Left hindlimb (tissue), 1 donor: ENCODE data around the gene EEF1AKMT4.
A peak's percentile ranks its signal among the peaks of the same experiment; 100 is the strongest.

Experiments
- DNase-seq: peaks from one replicate; pipeline ENCODE4 v3.0.0-alpha.2; 2018

Gene EEF1AKMT4

DNA sequence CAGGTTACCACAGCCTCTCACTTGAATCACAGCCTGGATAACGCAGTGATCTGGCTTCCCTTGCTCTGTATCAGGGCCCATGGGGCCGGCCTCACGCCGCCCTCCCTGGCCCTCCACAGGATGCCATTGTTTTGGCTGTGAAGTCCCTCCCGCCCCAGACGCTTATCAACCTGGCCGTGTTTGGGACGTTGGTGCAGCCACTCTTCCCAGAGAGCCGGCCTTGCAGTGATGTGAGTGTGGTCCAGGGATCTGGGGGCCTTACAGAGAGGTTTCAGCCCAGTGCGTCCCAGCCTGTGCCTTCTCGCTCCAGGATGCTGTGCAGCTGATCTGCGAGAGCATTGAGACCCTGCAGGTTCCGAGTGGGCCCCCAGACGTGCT lies 13.4 kb upstream of the EEF1AKMT4 start:
- DNase-seq: no peak

DNA sequence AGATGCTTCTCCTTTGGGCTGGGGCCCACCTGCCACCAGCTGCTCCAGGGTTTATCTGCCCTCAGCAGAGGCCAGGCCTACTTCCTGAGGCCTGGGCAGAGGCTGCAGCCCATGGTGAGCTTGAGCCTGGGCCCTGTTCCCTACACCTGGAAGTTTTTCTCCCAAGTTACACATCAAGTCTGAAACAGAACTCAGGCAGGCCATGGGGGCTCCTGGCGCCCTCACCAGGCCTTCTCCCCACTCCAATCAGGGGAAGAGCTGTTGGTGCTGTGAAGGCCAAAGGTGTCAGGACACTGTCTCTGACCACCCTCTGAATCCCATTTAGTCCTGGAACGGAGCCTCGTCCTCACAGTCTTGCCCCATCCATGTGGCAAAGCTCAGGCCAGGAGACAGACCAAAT lies 12.8 kb upstream of the EEF1AKMT4 start:
- no peak for DNase-seq

DNA sequence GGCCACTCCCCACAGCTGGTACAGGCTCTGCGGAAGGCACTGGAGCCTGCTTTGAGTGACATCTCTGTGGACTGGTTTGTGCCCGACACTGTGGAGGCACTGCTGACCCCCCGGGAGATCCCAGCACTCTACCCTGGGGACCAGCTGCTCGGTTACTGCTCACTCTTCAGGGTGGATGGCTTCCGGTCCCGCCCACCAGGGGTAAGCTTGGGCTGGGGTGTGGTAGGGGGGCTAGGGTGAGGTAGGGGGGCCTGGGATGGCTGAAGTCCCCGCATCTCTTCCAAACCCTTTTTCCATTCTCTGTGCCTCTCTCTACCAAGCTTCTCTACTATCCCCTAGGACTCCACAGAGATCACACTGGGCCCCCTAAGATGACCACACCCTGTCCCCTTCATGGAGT lies 12.3 kb upstream of the EEF1AKMT4 start:
- DNase-seq: no peak

DNA sequence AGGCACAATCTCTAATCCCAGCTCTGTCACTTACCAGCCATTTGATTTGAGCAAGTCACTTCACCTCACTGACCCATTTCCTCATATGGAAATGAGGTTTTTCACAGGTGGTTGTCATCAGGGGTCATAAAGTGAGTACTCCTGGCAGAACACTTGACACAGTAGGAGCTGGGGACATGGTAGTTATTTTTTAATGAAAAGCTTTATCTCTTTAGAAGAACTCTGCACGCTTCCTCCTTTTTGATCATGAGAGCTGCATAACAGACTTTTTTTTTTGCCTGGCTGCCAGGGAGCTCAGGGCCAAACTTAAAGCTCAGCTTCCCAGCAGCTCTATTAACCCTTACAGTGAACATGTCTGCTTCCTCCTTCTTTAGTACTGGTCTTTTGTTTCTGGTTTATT lies 11.7 kb upstream of the EEF1AKMT4 start:
- no peak for DNase-seq

DNA sequence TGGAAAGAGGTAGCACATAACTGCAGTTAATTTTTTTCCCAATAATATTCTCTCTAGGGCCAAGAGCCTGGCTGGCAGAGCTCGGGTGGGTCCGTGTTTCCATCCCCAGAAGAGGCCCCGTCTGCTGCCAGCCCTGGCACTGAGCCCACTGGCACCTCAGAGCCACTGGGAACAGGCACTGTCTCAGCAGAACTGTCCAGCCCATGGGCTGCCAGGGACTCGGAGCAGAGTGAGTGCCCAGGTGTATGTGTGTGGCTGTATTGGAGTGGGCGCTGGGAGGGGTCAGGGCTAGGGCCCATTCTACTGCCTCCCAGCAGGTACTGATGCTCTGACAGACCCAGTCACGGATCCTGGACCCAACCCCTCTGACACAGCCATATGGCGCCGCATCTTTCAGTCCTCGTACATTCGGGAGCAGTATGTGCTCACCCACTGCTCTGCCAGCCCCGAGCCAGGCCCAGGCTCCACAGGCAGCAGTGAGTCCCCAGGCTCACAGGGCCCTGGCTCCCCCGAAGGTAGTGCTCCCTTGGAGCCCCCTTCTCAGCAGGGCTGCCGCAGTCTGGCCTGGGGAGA lies 11.1 kb upstream of the EEF1AKMT4 start:
- DNase-seq: no peak

DNA sequence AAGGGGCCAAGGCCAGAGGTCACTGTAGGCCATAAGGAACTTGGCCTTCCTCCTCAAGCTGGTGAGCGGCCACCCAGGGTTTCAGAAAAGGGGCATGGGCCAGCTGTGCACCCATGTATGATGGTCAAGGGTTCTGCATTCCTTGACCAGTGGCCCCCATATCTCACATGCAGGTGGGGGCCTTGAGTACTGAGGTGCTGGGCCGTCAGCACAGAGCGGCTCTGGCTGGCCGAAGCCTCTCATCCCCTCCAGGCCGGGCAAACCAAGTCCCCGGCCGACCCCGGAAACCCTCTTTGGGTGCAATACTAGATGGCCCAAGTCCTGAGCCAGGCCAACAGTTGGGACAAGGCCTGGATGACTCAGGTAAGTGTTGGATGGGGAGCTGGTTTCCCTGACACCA lies 10.3 kb upstream of the EEF1AKMT4 start:
- DNase-seq: no peak

DNA sequence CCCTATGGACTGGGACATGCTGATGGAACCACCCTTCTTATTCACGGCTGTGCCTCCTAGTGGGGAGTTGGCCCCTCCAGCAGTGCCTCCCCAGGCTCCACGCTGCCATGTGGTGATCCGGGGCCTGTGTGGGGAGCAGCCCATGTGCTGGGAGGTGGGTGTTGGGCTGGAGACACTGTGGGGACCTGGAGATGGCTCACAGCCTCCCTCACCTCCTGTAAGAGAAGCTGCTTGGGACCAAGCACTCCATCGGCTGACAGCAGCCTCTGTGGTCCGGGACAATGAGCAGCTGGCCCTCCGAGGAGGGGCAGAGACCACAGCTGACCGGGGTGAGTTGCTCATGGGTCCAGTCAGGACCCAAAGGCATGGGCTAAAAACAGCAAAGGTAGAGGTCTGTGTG lies 9.8 kb upstream of the EEF1AKMT4 start:
- DNase-seq: no peak

DNA sequence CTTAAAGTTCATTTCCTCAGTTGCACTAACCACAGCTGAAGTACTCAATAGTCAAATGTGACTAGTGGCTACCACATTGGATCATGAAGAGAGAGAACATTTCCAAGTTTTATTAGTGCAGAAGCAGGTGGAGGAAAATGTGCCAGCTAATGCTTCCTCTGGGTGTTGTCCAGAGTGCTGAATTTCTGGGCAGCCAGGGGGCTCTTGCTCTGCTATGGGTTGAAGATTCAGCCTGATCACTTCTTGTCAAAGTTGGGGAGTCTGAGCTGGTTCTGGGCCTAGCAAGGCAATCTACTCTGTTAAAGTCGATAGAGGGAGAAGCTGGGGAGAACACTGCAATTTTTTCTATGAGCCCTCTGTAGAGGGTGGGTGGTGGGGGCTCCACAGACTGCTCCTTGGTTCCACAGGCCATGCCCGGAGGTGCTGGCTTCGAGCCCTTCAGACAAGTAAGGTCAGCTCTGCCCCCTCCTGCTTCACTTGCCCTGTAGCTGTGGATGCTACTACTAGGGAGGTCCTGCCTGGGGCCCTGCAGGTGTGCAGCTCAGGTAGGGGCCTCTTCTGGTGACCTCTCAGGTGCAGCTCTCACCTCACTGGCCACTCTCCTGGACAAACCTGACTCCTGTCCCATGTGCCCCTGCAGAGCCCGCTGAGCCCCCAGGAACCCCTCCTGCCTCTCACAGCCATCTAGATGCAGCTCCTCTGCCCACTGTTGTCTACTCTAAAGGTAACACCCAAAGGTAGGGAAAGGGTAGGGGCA lies 8.9 kb upstream of the EEF1AKMT4 start:
- no peak for DNase-seq

DNA sequence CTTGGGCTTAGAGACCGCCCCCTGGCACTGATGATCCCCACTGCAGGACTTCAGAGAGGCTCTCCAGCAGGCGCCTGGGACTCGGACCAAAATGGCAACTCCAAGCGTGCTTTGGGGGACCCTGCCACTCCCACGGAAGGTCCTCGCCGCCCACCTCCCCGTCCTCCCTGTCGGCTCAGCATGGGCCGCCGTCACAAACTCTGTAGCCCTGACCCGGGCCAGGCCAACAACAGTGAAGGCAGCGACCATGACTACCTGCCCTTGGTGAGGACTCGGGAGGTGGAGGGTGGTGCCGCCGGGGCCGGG lies 8.4 kb upstream of the EEF1AKMT4 start:
- no peak for DNase-seq

DNA sequence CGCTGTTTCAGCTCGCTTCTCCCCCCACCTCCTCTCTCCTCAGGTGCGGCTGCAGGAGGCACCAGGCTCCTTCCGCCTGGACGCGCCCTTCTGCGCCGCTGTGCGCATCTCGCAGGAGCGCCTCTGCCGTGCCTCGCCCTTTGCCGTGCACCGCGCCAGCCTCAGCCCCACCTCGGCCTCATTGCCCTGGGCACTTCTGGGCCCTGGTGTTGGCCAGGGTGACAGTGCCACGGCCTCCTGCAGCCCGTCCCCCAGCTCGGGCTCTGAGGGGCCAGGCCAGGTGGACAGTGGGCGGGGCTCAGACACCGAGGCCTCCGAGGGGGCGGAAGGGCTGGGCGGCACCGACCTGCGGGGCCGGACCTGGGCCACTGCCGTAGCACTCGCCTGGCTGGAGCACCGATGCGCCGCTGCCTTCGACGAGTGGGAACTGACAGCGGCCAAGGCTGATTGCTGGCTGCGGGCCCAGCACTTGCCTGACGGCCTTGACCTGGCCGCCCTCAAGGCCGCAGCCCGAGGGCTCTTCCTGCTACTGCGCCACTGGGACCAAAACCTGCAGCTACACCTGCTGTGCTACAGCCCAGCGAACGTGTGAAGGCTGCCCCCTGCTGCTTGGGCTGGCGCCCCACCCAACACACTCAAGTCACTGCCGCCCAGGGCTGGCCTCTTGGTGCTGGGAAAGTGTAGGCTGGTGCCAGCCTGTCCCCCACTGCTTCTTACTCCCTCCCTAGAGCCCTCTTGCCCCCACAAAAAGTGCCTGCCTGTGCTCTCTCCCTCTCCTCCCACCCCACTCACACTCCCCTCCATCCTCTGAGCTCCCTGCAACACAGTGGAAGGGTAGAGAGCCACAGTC lies 7.8 kb upstream of the EEF1AKMT4 start:
- DNase-seq: no peak

DNA sequence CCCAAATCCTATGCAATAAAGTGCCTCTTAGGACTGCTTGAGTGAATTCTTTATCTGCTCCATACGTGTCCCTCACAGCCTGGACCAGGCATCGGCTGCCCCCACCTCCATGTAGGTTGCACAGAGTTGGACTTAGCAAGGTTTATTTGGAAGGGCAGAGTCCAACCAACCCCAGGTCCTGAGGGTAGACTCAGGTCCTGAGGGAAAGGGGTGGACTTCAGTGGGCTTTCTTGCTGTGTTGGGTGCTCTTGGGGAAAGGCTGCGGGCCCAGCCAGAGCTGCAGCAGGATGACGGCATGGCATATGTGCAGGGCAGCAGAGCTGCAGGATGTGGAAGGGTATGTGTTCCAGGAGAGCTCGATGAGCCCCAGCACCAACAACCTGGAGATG lies 7.2 kb upstream of the EEF1AKMT4 start:
- DNase-seq: no peak

DNA sequence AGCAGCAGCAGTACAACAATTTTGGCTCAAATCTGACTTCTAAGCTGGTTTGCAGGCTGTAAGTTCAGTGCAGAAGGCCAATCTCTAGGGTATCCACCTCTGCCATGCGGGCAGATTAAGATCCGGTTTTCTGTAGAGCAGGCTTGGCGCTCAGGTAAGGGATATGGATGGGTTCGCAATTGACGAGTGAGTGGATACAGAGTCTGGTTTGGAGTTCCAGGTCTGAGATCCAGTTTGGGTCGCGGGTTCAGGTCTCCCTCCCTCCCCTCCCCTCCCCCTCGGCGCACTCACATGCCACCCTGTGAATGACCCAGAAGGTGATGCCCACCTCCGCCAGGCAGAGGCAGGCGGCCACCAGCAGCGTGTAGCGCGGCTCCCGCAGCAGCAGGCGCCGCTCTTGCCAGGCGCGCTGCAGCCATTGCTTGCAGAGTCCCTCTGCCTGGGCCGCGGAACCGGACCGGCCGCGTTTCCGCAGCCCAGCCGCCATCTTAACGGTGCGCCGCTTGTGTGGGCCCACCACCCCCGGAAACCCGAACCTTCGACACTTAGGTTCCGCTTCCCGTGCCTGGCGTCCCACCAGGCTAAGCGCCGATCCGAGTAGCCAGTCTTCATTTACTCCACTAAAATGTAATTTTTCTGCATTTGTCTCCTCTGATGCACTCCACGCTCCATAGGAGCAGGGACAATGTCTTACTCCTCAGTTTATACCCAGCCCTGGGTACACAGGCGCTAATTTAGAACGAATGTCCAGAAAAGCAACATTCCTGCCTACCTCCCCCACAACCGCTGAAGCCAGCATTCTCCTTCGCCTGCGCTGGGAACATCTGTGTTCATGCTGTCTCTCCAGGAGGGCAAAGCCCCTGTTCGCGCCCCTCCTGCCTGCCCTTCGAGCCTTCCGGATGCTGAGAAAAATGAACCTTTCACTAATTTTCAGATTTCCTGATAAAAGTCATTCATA lies 739 bp upstream of the EEF1AKMT4 start, which contains the start of gene ALG3:
Gene ALG3 (minus strand): TSS at position 509 of the 958 bp plus-strand sequence. CDS start 22 bp downstream, at position 487.
- peak; percentile 89 for DNase-seq

DNA sequence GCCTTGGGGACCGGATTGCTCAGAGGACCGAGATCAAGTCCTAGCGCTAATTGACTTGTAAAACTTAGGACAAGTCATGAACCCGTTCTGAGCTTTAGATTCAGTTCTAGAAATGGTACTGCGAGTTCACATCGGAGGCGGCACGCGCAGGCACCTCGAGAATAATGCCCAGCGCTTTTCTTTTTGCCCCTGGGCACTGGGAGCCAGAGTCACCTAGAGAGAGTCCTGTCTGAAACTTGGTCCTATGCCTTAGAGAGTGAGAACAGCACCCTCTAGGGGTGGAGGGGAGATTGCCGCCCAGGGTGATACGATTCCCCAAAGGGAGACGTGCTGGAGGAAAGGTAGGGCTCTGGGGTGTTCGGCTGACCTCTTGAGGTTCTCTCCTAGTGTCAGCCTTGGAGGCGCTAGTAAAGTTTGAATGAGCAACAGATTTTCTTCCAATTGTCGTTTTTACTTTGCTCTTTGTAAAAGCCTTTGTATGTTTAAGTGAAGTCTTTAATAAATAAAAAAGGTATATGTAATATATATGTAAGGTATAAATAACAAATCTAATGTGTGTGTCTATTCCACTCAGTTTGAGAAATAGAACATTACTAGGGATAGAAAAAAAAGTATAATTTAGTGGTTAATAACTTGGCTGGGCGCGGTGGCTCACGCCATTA lies 826 bp downstream of the EEF1AKMT4 start:
- peak; percentile 69 for DNase-seq

DNA sequence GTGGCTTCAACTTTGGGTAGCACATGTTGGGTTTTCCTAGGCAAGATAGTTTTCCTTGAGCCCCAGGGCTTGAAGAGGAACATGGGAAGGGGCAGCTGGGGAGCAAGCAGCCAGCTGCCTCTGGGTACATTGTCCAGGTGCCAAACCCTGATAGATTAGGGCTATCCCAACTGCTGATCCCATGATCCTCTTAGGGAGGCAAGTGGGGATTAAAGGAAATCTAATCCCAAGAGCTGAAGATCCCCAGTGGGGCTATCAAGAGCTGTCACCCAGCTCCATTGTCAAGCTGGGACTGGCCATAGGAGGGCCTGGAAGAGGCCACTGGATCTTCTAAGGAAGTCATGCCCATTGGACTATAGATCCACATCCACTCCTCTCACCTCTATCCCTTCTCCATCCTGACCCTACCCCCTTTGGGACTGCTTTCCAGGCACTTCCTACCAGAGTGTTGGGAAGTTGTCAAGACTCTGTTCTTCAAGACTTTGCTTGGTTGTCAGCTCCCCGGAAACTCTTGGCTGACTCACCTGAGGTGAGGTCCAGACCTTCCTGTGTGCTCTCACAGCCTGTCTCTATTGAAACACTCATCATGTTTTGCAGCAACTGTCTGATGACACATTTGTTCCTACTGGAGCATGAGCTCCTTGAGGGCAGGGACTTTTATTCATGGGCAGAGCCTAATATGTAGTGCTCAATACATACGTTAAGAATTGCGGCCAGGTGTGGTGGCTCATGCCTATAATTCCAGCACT lies 6.0 kb downstream of the EEF1AKMT4 start:
- no peak for DNase-seq

DNA sequence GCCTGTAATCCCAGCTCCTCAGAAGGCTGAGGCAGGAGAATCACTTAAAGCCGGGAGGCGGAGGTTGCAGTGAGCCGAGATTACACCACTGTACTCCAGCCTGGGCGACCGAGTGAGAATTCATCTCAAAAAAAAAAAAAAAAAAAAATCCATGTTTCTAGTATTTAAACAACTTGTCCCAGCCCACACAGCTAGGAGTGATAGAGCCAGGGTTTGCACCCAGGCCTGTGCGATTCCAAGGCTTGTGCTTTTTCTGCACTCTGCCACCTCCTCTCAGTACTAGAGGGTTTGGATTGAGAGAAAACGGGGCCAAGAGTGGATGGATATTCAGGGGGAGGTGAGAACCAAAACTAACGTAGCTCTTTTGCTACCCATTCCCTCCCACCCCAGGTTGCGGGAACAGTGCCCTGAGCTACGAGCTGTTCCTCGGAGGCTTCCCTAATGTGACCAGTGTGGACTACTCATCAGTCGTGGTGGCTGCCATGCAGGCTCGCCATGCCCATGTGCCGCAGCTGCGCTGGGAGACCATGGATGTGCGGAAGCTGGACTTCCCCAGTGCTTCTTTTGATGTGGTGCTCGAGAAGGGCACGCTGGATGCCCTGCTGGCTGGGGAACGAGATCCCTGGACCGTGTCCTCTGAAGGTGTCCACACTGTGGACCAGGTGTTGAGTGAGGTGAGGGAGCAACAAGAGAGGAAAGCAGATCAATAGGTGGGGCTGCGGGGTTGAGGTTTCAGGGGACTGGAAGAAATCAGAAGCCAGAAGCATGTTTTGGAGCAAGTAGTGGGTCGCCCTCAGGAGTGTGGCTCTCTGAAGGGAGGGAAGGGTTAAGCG lies 7.8 kb downstream of the EEF1AKMT4 start:
- DNase-seq: no peak

DNA sequence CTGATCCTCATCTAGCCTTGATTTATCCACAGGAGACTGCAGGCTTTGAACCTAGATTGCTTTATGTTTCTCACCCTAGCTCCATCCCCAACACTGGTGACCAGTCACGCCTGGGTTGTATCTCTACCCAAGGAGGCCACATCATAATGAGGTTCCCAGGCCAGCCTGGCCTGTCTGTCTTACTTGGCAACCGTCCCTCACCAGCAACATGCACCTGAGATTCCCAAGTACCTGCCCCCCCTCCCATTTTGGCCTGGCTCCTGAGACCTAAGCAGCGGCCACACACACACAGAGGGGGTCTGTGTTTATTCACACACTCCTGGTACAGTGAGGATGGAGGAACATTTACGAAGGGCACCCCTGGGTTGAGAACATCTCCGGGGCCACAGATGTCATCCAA lies 9.5 kb downstream of the EEF1AKMT4 start:
- no peak for DNase-seq

DNA sequence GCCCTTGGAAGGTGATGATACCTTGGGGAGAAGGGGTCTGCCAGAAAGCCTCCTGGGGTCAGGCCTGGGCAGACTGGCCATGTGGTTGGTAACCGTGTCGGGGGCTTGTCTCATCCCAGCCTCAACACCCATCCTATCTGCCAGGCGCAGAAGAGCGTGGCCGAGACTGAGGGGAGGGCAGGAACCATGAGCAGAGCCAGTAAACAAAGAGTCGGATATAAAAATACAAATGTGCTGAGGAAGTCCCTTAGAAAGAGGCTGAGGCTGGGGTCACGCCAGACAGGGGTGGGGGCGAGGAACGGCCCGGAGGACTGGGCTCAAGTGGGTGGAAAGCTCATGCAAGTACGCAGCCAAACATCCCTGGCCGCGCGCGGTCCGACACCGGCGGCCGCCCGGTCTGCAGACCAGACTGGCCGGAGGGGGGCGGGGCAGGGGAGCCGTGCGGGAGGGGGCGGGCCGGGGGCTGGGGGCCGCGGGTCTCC lies 10.0 kb downstream of the EEF1AKMT4 start:
- no peak for DNase-seq

DNA sequence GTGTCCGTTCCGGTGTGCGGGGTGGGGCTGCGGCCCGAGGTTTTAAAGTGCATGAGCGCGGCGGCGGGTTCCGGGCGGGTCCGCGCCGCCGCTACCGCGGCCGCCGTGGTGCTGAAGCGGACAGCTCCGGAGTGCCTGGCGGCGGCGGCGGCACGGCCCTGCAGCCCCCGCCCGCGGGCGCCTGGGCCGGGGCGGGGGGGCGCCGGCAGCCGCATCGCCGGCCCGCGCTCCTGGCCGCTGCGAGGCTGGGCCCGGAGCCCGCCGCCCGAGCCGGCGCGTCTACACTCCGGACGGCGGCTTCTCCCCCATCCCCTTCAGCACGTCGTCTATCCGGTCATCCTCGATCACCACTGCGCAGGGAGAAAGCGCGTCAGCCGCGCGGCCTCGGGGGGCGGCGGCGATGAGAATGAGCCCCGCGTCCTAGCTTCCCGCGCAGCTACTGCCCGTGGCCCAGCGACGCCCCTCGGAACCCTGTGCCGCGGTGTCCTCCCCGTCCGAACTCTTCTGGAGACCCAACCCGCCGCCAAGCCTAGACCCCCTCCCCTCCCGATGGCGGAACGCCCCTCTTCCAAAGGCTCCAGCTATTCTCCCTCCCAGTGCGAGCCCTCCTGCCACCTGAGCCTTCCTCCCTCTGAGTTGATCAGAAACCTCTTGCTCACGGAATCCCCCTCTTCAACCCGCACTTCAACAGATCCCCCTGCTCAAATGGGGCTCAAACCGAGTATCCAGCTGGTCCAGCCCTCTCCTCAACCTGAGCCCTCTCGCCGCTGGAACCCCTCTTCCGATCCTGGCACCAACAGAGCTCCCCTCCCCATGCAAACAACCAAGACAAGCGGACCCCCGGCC lies 10.6 kb downstream of the EEF1AKMT4 start:
- DNase-seq: no peak

DNA sequence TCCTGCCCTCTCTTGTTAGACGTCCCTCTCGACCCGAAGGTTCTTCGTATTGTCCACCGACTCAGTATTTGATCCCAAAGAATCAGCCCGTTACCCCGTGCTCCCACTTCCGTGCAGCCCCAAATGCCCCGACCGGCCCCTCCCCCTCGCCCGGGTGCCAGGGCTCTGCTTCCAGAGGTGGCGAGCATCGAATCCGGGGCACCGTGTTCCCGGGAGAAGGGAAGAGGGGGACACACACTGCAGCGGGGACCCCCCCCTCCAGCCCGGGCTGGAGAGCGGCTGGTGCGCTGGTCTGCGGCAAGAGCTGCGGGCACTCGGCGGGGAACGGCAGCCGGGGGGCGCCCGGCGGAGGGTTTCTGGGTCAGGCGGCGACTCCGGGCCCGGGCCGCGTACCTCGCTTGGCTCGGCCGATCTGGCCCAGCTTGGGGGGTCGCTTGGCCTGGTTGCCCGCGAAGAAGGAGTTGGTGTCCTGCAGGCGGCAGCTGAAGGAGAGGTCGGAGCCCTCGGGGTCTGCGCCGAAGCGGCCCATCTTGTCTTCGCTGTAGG lies 11.3 kb downstream of the EEF1AKMT4 start:
- DNase-seq: no peak
